Measurements from ENCODE around the gene ROR2.

GRCh38 chr9:91832322-91832721, 117.7 kb downstream of the ROR2 start:
- no peak for TF ChIP-seq TARDBP (IDR thresholded peaks at IDR 0.05)
- TF ChIP-seq SP1 (IDR thresholded peaks at IDR 0.05): no peak

All from HEK293T (cell line).